Measurements from ENCODE around the gene PLAGL2.

PLAGL2 gene

DNA sequence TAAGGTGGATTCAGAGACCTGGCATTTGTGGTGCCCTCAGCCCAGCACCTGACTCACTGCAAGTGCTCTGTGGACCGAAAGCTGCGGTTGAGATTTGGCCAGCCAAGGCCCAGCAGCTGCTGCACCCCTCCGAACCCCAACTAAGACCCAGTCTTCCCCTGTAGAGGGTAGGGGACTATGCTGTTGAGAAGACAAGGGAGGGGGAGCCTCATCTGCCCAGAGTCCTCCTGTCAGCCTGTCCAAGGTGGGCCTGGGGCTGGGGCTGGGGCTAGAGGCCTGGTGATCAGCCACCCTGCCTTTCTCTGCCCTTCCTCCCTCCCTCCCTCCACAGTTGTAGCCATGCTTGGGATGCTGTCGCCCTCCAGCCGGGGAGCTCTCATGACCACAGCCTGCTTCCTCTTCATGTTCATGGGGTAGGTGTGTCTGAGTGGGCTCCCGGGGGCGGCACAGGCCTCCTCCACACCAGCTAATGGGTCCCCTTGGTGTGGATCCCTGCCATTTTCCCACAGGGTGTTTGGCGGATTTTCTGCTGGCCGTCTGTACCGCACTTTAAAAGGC is 57.2 kb downstream of the PLAGL2 start:
- no peak for DNase-seq (ENCODE audit: low read depth)

GRCh38 chr20:32149566-32150170 is 57.9 kb downstream of the PLAGL2 start:
- no peak overlapping the region for H3K4me3 ChIP-seq (replicated peaks; ENCODE audit: low read depth, low read length)
- no peak for DNase-seq (ENCODE audit: low read depth)
- TF ChIP-seq, protein P1, sequence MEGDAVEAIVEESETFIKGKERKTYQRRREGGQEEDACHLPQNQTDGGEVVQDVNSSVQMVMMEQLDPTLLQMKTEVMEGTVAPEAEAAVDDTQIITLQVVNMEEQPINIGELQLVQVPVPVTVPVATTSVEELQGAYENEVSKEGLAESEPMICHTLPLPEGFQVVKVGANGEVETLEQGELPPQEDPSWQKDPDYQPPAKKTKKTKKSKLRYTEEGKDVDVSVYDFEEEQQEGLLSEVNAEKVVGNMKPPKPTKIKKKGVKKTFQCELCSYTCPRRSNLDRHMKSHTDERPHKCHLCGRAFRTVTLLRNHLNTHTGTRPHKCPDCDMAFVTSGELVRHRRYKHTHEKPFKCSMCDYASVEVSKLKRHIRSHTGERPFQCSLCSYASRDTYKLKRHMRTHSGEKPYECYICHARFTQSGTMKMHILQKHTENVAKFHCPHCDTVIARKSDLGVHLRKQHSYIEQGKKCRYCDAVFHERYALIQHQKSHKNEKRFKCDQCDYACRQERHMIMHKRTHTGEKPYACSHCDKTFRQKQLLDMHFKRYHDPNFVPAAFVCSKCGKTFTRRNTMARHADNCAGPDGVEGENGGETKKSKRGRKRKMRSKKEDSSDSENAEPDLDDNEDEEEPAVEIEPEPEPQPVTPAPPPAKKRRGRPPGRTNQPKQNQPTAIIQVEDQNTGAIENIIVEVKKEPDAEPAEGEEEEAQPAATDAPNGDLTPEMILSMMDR (IDR thresholded peaks at IDR 0.05; ENCODE audit: low read length, missing control alignments): no peak

More for the DNA sequence above, 57.2 kb downstream of the PLAGL2 start:
- H3K4me3 ChIP-seq (replicated peaks; ENCODE audit: low read depth, low read length): no peak overlapping the region
- TF ChIP-seq, protein P1 (IDR thresholded peaks at IDR 0.05; ENCODE audit: low read length, missing control alignments): no peak

DNA sequence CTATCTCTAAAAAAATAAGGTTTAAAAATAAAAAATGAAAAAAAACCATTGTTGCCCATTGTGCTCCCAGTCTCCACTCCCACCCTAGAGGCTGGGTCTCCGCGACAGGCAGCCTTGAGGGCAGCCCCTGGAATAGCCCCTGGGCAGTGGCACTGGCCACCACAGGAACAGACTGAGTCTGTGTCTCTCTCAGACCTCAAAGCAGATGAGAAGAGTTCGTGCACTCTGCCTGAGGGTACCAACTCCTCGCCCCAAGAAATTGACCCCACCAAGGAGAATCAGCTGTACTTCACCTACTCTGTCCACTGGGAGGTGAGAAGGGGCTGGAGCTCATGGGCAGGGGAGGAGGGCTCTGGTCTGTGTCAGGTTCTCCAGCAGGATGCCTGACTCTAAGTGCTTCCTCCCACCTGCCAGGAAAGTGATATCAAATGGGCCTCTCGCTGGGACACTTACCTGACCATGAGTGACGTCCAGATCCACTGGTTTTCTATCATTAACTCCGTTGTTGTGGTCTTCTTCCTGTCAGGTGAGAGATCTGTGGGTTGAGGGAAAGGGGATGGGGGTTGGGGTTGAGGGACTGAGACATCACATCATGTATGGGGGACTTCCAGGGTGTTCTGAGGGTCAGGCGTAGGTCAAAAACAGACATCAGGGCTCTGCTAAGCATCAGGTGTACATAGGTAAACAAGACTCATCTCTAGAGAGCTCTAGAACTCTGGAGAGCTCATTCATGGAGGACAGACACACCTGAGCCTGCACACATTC is 62.5 kb downstream of the PLAGL2 start:
- H3K4me3 ChIP-seq (replicated peaks; ENCODE audit: low read depth, low read length): no peak overlapping the region
- TF ChIP-seq, protein P1 (IDR thresholded peaks at IDR 0.05; ENCODE audit: low read length, missing control alignments): no peak
- no peak for DNase-seq (ENCODE audit: low read depth)

DNA sequence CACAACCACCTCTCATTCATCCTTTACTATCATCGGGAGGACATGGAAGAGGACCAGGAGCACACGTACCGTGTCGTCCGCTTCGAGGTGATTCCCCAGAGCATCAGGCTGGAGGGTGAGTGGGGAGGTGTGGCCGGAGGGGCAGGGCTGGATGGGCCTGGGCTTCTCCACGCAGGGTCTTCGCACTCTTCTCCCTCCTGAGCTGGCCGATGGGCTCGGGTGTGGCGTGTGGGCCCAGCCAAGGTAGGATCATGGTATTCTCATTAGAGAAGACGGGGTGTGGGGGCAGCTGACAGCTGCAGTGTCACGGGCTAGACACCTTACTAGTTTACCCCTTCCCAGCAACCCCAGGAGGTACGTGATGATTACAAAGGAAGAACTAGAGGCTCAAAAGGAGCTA is 64.6 kb downstream of the PLAGL2 start:
- TF ChIP-seq, protein P1 (IDR thresholded peaks at IDR 0.05; ENCODE audit: low read length, missing control alignments): no peak
- no peak overlapping the region for H3K4me3 ChIP-seq (replicated peaks; ENCODE audit: low read depth, low read length)
- DNase-seq (ENCODE audit: low read depth): no peak

Data from fibroblast of pulmonary artery (primary cell).